HUES48 (cell line): ENCODE data around the gene THBS4.

Experiments used
- H3K27ac ChIP-seq: one replicate; pipeline ENCODE4 v1.7.0; 2013; ENCODE audit warnings: low read depth, low read length, inconsistent platforms
- H3K27me3 ChIP-seq: 2 replicates; pipeline ENCODE4 v1.6.1; 2013; ENCODE audit warnings: mild to moderate bottlenecking, low read length; ENCODE audit not compliant: control insufficient read depth, insufficient read depth
- H3K36me3 ChIP-seq: 2 replicates; pipeline ENCODE4 v1.6.1; 2013; ENCODE audit warnings: low read length; ENCODE audit not compliant: control insufficient read depth, insufficient read depth
- H3K4me1 ChIP-seq: 2 replicates; pipeline ENCODE4 v1.6.1; 2013; ENCODE audit warnings: mild to moderate bottlenecking, low read length; ENCODE audit not compliant: control insufficient read depth, insufficient read depth
- H3K4me3 ChIP-seq: 2 replicates; pipeline ENCODE4 v1.5.1; 2013; ENCODE audit warnings: mild to moderate bottlenecking, low read depth, low read length
- H3K9ac ChIP-seq: 2 replicates; pipeline ENCODE4 v1.6.1; 2013; ENCODE audit warnings: mild to moderate bottlenecking, low read depth, low read length, moderate library complexity
- H3K9me3 ChIP-seq: 2 replicates; pipeline ENCODE4 v1.6.1; 2013; ENCODE audit warnings: low read length; ENCODE audit not compliant: control insufficient read depth, insufficient read depth

THBS4 gene

GRCh38 chr5:80043187-80043586 is 8.0 kb downstream of the THBS4 start:
- Histone ChIP-seq H3K27ac (no peak overlapping the region), H3K4me3 (no peak overlapping the region), H3K4me1 (no peaks in the 10 kb centered on the region), H3K9ac (no peak overlapping the region), H3K27me3 (no peaks in the 10 kb centered on the region), H3K9me3 (no peaks in the 10 kb centered on the region), H3K36me3 (no peaks in the 10 kb centered on the region; the same call in 1 of the 2 replicates)

DNA sequence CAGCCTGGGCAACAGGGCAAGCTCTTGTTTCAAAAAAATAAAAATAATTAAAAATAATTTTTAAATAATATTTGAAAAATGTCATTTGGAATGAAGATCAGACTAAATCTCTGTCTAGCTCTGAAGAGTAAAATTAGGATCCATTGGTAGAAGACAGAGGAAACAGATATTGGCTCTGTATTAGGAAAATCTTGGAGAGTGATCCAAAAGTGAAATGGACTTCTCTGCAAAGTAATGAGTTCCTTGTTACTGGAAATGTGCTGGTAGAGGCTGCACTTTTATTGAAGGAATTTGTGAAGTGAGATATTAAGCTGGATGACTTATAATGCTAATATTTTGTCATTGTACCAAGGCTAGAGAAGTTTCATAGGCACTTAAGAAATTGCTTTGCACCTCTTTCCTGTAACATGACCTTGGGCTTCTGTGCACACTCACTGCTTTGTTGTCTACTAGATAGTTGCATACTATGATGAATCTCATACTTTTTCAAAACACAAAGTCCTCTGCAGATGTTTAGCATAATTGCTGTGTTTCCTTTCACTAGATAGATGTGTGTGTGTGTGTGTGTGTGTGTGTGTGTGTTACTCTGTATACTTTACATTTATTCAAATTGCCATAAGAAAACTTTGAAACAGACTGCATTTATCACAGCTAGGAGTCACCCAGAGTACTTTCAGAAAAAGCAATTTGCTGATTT is 13.1 kb downstream of the THBS4 start:
- no peaks in the 10 kb centered on the region for H3K9me3 ChIP-seq
- H3K36me3 ChIP-seq: no peaks in the 10 kb centered on the region
- H3K4me1 ChIP-seq: no peaks in the 10 kb centered on the region
- H3K27ac ChIP-seq: no peak overlapping the region
- no peaks in the 10 kb centered on the region for H3K27me3 ChIP-seq
- no peak overlapping the region for H3K9ac ChIP-seq
- H3K4me3 ChIP-seq: no peak overlapping the region

DNA sequence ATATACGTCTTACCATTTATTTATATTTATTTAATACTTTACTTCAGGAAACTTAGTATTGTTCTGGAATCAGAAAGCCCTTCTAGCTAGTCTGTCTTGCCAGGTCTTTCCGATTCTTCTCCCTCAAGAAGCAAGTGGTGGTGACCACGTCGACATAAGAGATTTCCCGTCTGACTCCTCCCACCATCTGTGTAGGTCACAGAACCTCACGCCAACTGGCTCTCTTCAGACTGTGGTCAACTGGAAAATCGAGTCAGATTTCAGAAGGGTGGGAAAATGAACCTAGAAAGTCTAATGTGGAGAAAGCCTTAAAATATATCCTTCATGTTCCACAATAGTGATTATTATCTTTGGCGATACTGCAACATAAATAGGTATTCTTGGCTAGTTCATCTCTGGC is 17.3 kb downstream of the THBS4 start:
- no peaks in the 10 kb centered on the region for H3K36me3 ChIP-seq
- H3K4me3 ChIP-seq: no peak overlapping the region
- H3K27ac ChIP-seq: no peak overlapping the region
- H3K9ac ChIP-seq: no peak overlapping the region
- H3K27me3 ChIP-seq: no peaks in the 10 kb centered on the region
- peaks cover 12% of the 10 kb centered on the region for H3K4me1 ChIP-seq
- no peaks in the 10 kb centered on the region for H3K9me3 ChIP-seq

DNA sequence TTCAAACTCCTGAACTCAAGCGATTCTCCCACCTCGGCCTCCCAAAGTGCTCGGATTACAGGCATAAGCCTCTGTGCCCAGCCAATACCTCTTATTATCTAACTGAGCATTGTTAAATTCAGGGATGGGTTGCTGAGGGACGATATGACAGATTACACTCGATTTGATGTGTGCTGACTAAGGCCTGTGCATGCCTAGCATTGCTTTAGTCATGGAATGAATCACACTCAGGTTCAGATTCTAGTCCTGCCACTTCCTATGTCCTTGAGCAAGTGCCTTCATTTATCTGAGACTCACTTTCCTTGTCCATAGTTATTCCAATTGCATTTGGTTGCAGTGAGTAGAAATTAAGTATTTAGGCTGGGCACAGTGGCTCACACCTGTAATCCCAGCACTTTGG is 19.5 kb downstream of the THBS4 start:
- Histone ChIP-seq H3K9ac (no peak overlapping the region), H3K27ac (no peak overlapping the region), H3K4me1 (peaks cover 12% of the 10 kb centered on the region)

DNA sequence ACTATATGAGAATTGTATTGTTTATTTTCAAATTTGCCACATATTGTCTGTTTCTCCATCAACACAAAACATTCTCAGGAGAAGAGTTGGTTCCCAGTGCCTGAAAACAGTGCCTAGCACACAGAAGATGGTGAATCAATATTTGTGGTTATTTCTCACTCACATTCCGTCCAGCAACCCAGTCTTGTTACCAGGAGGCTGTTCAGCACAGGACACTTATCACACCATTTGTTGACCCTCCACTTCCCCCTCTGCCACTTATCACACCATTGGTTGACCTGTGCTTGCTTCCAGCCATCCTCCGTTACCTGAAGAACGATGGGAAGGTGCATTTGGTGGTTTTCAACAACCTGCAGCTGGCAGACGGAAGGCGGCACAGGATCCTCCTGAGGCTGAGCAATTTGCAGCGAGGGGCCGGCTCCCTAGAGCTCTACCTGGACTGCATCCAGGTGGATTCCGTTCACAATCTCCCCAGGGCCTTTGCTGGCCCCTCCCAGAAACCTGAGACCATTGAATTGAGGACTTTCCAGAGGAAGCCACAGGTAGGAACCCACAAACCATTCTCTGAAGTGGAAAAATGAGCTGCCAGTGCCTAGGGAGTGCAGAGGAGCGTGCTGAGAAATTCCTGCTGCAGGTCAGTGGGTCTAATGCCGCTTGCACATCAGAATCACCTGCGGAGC is 20.5 kb downstream of the THBS4 start:
- Histone ChIP-seq H3K27ac (no peak overlapping the region), H3K9ac (no peak overlapping the region), H3K9me3 (no peaks in the 10 kb centered on the region), H3K27me3 (no peaks in the 10 kb centered on the region), H3K36me3 (no peaks in the 10 kb centered on the region), H3K4me3 (no peak overlapping the region), H3K4me1 (peaks cover 12% of the 10 kb centered on the region)

More for the DNA sequence above, 19.5 kb downstream of the THBS4 start:
- Histone ChIP-seq H3K36me3 (no peaks in the 10 kb centered on the region), H3K9me3 (no peaks in the 10 kb centered on the region), H3K27me3 (no peaks in the 10 kb centered on the region), H3K4me3 (no peak overlapping the region)

DNA sequence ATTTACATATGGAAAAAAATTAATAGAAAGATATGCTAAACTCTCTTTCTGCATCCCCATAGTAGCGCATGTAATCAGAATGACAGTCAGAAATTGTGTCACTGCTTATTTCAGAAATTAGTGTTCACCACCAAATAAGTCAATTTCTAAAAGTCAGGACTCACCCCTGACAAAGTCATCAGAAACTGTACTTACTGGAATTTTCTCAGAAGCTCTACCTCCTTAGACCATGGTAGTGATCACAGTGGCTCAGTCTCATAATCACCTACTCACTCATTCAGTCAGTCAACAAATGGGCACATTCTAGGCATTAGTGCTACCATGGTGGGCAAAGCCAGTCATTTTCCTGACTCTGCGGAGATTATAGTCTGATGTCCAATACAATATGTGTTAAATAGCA is 22.0 kb downstream of the THBS4 start:
- no peak overlapping the region for H3K9ac ChIP-seq
- H3K27me3 ChIP-seq: no peaks in the 10 kb centered on the region
- no peaks in the 10 kb centered on the region for H3K36me3 ChIP-seq
- peaks cover 12% of the 10 kb centered on the region for H3K4me1 ChIP-seq
- no peak overlapping the region for H3K27ac ChIP-seq
- H3K4me3 ChIP-seq: no peak overlapping the region
- H3K9me3 ChIP-seq: no peaks in the 10 kb centered on the region

DNA sequence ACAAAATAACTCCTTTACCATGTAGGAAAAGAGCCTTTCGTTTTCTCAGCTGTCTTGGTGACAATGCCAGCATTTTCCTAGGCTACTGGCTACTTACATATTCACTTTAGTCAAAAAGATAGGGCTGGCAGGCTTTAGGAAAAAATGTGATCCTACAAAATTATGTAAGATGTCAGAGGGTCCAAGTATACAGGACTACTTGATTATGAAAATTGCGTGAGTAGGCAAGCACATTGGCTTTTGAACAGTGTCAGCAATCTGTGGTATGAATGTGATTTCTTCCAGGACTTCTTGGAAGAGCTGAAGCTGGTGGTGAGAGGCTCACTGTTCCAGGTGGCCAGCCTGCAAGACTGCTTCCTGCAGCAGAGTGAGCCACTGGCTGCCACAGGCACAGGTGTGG is 22.8 kb downstream of the THBS4 start:
- Histone ChIP-seq H3K4me3 (no peak overlapping the region), H3K36me3 (no peaks in the 10 kb centered on the region), H3K27ac (no peak overlapping the region), H3K9me3 (no peaks in the 10 kb centered on the region), H3K4me1 (peaks cover 12% of the 10 kb centered on the region), H3K27me3 (no peaks in the 10 kb centered on the region), H3K9ac (no peak overlapping the region)

- H3K4me3 ChIP-seq: no peak overlapping the region
- H3K4me1 ChIP-seq: peaks cover 12% of the 10 kb centered on the region
- no peaks in the 10 kb centered on the region for H3K36me3 ChIP-seq
- H3K9me3 ChIP-seq: no peaks in the 10 kb centered on the region
- H3K27me3 ChIP-seq: no peaks in the 10 kb centered on the region
- H3K9ac ChIP-seq: no peak overlapping the region
- no peak overlapping the region for H3K27ac ChIP-seq
These were observed 24.3 kb downstream of the THBS4 start for GRCh38 chr5:80059354-80059980.

DNA sequence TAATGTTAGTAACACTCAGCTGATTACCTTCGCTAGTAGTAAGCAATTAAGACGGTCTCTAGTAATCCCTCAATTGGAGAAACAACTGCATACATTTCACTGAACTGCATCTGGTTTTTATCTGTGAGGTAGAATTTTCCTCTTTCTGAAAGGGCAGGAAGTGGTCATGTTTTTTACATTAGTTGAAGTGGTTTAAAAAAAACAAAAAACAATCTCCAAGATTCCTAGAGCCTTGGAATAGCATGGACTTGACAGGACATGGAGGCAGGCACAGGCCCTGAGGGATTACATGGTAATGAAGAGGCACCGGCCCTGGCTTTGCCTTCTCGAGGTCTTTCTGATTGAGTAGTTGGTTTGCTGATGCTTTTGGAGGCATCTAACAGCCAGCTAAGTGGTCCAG is 25.8 kb downstream of the THBS4 start:
- Histone ChIP-seq H3K36me3 (no peaks in the 10 kb centered on the region), H3K4me3 (no peak overlapping the region)

GRCh38 chr5:80061547-80061946 is 26.4 kb downstream of the THBS4 start:
- Histone ChIP-seq H3K27me3 (no peaks in the 10 kb centered on the region), H3K4me1 (peaks cover 7% of the 10 kb centered on the region; the same call in 1 of the 2 replicates), H3K9ac (no peak overlapping the region), H3K27ac (no peak overlapping the region), H3K36me3 (no peaks in the 10 kb centered on the region), H3K9me3 (no peaks in the 10 kb centered on the region), H3K4me3 (no peak overlapping the region)

More for the DNA sequence above, 25.8 kb downstream of the THBS4 start:
- Histone ChIP-seq H3K27ac (no peak overlapping the region), H3K27me3 (no peaks in the 10 kb centered on the region), H3K9ac (no peak overlapping the region), H3K4me1 (peaks cover 13% of the 10 kb centered on the region; the same call in 1 of the 2 replicates), H3K9me3 (no peaks in the 10 kb centered on the region)

DNA sequence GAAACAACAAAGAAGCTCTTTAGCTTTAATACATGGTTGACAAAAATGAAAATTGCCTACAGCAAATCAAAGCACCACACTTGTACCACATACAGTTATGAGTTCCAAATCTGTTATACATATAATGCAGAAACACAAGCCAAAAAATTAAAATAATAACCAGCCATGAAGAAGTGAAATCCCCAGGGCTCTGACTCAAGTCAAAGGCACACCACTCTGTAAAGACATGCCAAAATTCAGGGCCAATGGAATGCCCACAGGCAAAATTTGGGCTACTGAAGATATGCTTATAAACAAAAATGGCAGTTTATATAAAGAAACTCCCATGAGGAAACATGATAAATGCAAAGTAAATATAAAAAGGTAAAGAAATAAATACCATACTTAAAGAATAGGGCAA is 29.0 kb downstream of the THBS4 start:
- no peaks in the 10 kb centered on the region for H3K27me3 ChIP-seq
- no peak overlapping the region for H3K9ac ChIP-seq

More for the DNA sequence above, 29.0 kb downstream of the THBS4 start:
- Histone ChIP-seq H3K4me1 (peaks cover 7% of the 10 kb centered on the region; the same call in 1 of the 2 replicates), H3K4me3 (no peak overlapping the region), H3K36me3 (no peaks in the 10 kb centered on the region), H3K9me3 (no peaks in the 10 kb centered on the region), H3K27ac (no peak overlapping the region)
